Stimulated activated CD8-positive, alpha-beta memory T cell treated with anti-CD3 and anti-CD28 coated beads, Interleukin-7, amount 100 ng/mL, for 1 hour (primary cell): Measurements from ENCODE around the gene ECSIT.
"Not testable (repeated sequence)": the region's sequence is repeated elsewhere in the genome, so short reads cannot be mapped to it uniquely, and the experiment has no call there.

ENCODE experiments used
- DNase-seq, 2 donors: peaks; one replicate each; pipeline ENCODE4 v3.0.0-alpha.2; 2020; ENCODE audit warnings: low read depth in 2 of 2

ECSIT gene

GRCh38 chr19:11528551-11529341 is at the start of gene ECSIT:
Gene ECSIT (minus strand): TSS chr19:11529134. CDS start chr19:11519170, 9,964 bp downstream.
- peak; percentile 77 to 83 for DNase-seq

- no peak for DNase-seq
Measured at GRCh38 chr19:11577451-11578257, 48.7 kb upstream of the ECSIT start, which contains the start of gene ACP5. Gene ACP5 (minus strand): TSS chr19:11577645. CDS start chr19:11577317, 328 bp downstream.

- no peak for DNase-seq
Measured at GRCh38 chr19:11576227-11576626, 47.3 kb upstream of the ECSIT start.

GRCh38 chr19:11574689-11575088 is 45.8 kb upstream of the ECSIT start:
- no peak for DNase-seq

GRCh38 chr19:11573763-11574162 is 44.8 kb upstream of the ECSIT start:
- DNase-seq: not testable (repeated sequence)

- DNase-seq: not testable (repeated sequence)
Measured at GRCh38 chr19:11573354-11573753, 44.4 kb upstream of the ECSIT start.

- no peak for DNase-seq
Measured at GRCh38 chr19:11570039-11570462, 41.1 kb upstream of the ECSIT start.

GRCh38 chr19:11566164-11566563 is 37.2 kb upstream of the ECSIT start:
- DNase-seq: no peak

GRCh38 chr19:11565649-11565980 is 36.7 kb upstream of the ECSIT start:
- not testable (repeated sequence) for DNase-seq

- DNase-seq: not testable (repeated sequence)
Measured at GRCh38 chr19:11564082-11564807, 35.3 kb upstream of the ECSIT start.

GRCh38 chr19:11563532-11563931 is 34.6 kb upstream of the ECSIT start:
- DNase-seq: no peak

GRCh38 chr19:11560404-11561051 is 31.6 kb upstream of the ECSIT start:
- peak in 1 of 2 donors; percentile 16 for DNase-seq

- DNase-seq: peak; percentile 88
Measured at GRCh38 chr19:11558881-11559828, 30.2 kb upstream of the ECSIT start, which contains the start of gene ELOF1. Gene ELOF1 (minus strand): TSS chr19:11559230. CDS start chr19:11554347, 4,883 bp downstream.

- DNase-seq: no peak
Measured at GRCh38 chr19:11556634-11557420, 27.9 kb upstream of the ECSIT start.

- no peak for DNase-seq
Measured at GRCh38 chr19:11555246-11555645, 26.3 kb upstream of the ECSIT start.

GRCh38 chr19:11554160-11554559 is 25.2 kb upstream of the ECSIT start:
- DNase-seq: no peak

- no peak for DNase-seq
Measured at GRCh38 chr19:11552666-11553372, 23.9 kb upstream of the ECSIT start.

GRCh38 chr19:11551603-11552235 is 22.8 kb upstream of the ECSIT start:
- DNase-seq: no peak
